NCI-H2171 (cell line): ENCODE data around the gene ZNF140.

Experiments used
- DNase-seq: peaks from one replicate; lab custom pipeline; 2025; lab: John Stamatoyannopoulos, UW

ZNF140 gene

GRCh38 chr12:133080368-133081158 is at the start of gene ZNF140:
Gene ZNF140 (plus strand): TSS chr12:133080923. CDS start chr12:133081321, 398 bp downstream.
- DNase-seq, result peak; percentile 97

GRCh38 chr12:133037207-133038005 is 43.3 kb upstream of the ZNF140 start, which contains the start of gene ZNF84:
Gene ZNF84 (plus strand): TSS chr12:133037509. CDS start chr12:133041468, 3,959 bp downstream.
- DNase-seq, result peak; percentile 98

DNA sequence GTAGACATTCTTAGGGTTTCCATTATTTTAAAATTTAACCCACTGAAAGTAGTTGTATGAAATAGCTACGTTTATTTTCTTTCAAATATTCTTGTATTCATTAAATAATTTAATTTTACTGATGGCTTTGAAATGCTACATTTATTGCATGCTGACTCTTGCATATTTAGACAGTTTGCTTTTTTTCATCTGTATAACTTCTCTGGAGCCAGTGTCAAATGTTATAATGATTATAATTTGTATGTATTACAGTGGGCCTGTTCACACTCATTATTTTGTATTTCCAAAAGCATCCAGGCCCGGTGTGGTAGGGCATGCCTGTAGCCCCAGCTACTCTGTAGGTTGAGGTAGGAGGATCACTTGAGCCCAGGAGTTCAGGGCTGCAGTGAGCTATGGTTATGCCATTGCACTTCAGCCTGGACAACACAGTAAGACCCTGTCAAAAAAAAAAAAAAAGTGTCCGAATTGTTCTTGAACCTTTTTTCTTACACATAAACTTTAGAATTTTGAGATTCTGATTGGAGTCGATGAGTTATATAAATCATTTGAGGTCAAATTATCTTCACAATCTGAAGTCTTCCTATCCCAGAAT is 42.5 kb upstream of the ZNF140 start:
- DNase-seq, result no peak

DNA sequence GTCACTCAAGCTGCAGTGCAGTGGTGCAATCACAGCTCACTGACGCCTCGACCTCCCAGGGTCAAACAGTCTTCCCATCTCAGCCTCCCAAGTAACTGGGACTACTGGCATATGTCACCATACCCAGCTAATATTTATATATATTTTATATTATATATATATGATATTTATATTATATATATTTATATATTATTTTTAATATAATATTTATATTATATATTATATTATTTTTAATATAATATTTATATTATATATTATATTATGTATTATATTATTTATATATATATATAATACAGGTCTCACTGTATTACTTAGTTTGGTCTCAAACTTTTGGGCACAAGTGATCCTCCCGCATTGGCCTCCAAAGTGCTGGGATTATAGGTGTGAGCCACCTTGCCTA is 34.0 kb upstream of the ZNF140 start:
- no peak for DNase-seq

DNA sequence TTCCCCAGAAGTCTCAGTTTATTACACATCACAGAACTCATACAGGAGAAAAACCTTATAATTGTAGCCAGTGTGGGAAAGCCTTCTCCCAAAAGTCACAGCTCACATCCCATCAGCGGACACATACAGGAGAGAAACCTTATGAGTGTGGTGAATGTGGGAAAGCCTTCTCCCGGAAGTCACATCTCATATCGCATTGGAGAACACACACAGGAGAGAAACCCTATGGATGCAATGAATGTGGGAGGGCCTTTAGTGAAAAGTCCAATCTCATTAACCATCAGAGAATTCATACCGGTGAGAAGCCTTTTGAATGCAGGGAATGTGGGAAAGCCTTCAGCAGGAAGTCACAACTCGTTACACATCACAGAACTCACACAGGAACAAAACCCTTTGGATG is 23.3 kb upstream of the ZNF140 start:
- DNase-seq, result no peak

DNA sequence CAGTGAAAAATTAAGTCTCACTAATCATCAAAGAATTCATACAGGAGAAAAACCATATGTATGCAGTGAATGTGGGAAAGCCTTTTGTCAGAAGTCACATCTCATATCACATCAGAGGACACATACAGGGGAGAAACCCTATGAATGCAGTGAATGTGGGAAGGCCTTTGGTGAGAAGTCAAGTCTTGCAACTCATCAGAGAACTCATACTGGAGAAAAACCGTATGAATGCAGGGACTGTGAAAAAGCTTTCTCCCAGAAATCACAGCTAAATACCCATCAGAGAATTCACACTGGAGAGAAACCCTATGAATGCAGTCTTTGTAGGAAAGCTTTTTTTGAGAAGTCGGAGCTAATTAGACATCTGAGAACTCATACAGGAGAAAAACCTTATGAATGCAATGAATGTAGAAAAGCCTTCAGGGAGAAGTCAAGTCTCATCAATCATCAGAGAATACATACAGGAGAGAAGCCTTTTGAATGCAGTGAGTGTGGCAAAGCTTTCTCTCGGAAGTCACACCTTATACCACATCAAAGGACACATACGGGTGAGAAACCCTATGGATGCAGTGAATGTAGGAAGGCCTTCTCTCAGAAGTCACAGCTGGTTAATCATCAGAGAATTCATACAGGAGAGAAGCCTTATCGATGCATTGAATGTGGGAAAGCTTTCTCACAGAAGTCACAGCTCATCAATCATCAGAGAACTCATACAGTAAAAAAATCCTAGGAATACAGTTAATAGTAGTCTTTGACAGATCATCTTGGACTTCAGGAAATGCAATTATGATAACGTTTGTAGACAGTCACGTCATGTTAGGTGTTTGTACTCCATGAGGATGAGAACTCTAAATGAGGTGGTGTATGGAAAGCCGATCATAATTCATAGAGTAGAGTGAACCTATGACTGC is 22.3 kb upstream of the ZNF140 start:
- no peak for DNase-seq

DNA sequence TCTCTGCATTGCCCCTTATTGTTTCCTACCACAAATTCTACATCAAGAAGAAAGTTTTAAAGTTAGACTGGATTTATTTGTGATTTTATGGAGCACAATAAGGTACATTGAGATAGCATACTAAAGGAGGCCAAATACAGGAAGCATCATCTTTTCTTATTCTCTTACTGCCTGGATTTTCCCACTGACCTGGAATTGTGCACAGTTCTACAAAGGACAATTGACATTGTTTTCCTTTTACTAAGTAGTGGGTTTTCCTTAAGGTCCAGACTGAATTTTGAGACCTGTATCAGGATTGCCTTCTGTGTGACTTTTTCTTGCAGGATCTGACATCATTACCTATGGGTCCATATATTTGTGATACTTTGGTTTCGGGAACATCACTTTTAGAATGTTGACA is 18.8 kb upstream of the ZNF140 start:
- DNase-seq, result no peak

GRCh38 chr12:133063556-133063955 is 17.2 kb upstream of the ZNF140 start:
- no peak for DNase-seq

DNA sequence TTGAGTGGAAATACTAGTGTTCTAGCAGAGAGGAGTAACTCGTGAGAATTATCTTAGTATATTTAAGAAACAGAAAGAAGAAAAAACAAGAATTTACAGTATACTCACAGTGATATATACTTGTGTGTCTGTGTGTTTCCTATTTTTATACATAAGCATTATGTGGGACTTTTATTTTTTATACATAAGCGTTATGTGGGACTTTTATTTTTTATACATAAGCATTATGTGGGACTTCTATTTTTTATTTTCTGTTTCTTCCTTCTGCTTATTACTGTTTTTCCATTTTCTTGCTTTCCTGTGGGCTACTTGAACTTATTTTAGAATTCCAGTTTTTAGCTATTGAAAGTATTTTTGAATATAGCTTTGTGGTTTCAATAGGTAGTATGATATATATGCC is 6.9 kb upstream of the ZNF140 start:
- no peak for DNase-seq

DNA sequence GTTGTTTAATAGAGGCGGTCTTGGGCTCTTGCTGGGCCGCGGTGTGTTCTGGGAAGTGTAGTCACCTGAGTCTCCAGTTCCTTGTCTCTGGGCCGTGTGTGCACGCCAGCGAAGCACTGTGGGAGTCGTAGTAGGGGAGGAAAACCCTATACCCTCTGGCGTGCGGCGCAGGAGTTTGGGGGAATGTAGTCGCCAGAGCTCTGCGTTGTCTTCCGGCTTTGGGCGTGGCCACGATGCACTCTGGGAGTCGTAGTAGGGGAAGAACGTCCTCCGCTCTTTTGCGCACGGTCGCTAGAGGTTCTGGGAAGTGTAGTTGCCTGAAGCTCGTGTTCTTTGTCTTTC is 726 bp upstream of the ZNF140 start:
- peak; percentile 97 for DNase-seq

- no peak for DNase-seq
Observed at GRCh38 chr12:133081159-133081780, 547 bp downstream of the ZNF140 start.

- no peak for DNase-seq
Observed at GRCh38 chr12:133083345-133083744, 2.6 kb downstream of the ZNF140 start.

- DNase-seq, result no peak
Observed at GRCh38 chr12:133105620-133106019, 24.9 kb downstream of the ZNF140 start.

DNA sequence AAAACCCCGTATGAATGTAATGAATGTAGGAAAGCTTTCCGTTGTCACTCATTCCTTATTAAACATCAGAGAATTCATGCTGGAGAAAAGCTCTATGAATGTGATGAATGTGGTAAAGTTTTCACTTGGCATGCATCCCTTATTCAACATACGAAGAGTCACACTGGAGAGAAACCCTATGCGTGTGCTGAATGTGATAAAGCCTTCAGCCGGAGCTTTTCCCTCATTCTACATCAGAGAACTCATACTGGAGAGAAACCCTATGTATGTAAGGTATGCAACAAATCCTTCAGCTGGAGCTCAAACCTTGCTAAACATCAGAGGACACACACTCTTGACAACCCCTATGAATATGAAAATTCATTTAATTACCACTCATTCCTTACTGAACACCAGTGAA is 25.5 kb downstream of the ZNF140 start:
- no peak for DNase-seq

GRCh38 chr12:133107121-133107520 is 26.4 kb downstream of the ZNF140 start:
- DNase-seq, result no peak

- no peak for DNase-seq
Observed at GRCh38 chr12:133108150-133108549, 27.4 kb downstream of the ZNF140 start.

- DNase-seq, result no peak
Observed at GRCh38 chr12:133120385-133121191, 39.9 kb downstream of the ZNF140 start.

DNA sequence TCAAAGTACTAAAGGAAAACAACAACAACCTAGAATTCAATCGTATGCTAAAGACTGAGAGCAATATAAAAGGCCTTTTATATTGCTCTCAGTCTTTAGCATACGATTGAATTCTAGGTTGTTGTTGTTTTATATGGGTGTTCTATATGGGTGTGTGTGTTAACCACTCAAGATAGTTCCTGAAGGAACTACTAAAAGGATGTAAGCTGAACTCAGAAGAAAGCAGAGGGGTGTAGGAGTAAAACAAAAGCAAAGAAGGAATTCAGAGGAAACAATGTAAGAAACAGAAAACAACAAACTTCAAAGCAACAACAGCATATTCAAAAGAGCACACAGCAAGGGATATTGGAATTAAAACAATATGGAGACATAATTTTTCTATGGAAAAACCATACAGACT is 44.0 kb downstream of the ZNF140 start:
- DNase-seq, result no peak

DNA sequence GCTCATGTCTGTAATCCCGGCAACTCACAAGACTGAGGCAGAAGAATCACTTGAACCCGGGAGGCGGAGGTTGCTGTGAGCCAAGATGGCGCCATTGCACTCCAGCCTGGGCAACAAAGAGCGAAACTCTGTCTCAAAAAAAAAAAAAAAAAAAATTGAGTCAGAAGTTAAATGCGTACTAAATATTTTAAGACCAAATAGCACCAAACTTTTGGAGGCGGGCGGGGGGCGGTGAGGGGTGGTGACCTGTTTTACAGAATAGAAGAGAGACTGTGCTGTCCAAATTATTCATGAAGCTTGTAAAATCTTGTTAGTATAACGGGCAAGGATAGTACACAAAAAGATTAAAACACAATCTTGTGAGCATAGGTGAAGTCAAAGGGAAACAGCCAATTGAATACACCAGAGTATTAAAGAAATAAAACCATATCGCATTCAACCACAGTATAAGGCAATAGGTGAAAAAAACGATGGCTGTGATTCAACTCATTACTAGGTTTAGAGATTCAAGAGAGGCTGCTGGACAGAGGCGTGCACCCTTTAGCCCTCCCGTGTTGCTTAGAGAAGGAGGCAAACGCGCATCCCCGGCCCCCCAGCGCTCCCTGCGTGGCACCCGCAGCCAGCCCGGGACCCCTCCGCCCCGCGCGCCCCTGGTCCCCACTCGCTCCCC is 48.8 kb downstream of the ZNF140 start:
- DNase-seq, result no peak
